HCT116 (cell line): Measurements from ENCODE around the gene PPP1R11.

Experiments
- MAX ChIP-seq: IDR thresholded peaks from 2 replicates; pipeline ENCODE4 v1.6.1; 2012
- POLR2A ChIP-seq: IDR thresholded peaks from 2 replicates; pipeline ENCODE4 v1.7.0; 2011; ENCODE audit warnings: borderline replicate concordance; ENCODE audit not compliant: insufficient read depth, insufficient read length; ENCODE audit errors: extremely low read depth
- POLR2AphosphoS5 ChIP-seq: IDR thresholded peaks from 2 replicates; pipeline ENCODE4 v1.6.1; 2011; ENCODE audit warnings: mild to moderate bottlenecking, low read depth, low read length, moderate library complexity
- REST ChIP-seq: IDR thresholded peaks from 2 replicates; pipeline ENCODE4 v1.6.1; 2012; ENCODE audit warnings: low read depth
- SIN3A ChIP-seq: IDR thresholded peaks from 2 replicates; pipeline ENCODE4 v1.6.1; 2012; ENCODE audit warnings: low read depth
- SRF ChIP-seq: IDR thresholded peaks from 2 replicates; pipeline ENCODE4 v1.6.1; 2012; ENCODE audit warnings: low read depth
- YY1 ChIP-seq: IDR thresholded peaks from 2 replicates; pipeline ENCODE4 v1.6.1; 2011; ENCODE audit warnings: low read length, low read depth, moderate library complexity, mild to moderate bottlenecking; ENCODE audit not compliant: insufficient replicate concordance; ENCODE audit errors: extremely low read depth
- ZBTB33 ChIP-seq: IDR thresholded peaks from 2 replicates; pipeline ENCODE4 v1.6.1; 2011; ENCODE audit warnings: mild to moderate bottlenecking, low read length, moderate library complexity; ENCODE audit not compliant: insufficient replicate concordance; ENCODE audit errors: extremely low read depth
- TF ChIP-seq, protein P1 (sequence below), 3 experiments: fragments of 200-600 bp in 1 of 3; sonication (generic) in 1 of 3; IDR thresholded peaks in 2 of 3; conservative IDR thresholded peaks in 1 of 3; 2 replicates each; pipeline ENCODE4 v1.5.1; 2012 to 2017; ENCODE audit warnings: low read depth in 2 of 3, low read length in 2 of 3, antibody characterized with exemption in 1 of 3, borderline replicate concordance in 1 of 3, control low read depth in 1 of 3, mild to moderate bottlenecking in 1 of 3, mixed read lengths in 1 of 3, mixed run types in 1 of 3, moderate library complexity in 1 of 3; ENCODE audit not compliant: insufficient read depth in 1 of 3

- TF ChIP-seq, protein P1, sequence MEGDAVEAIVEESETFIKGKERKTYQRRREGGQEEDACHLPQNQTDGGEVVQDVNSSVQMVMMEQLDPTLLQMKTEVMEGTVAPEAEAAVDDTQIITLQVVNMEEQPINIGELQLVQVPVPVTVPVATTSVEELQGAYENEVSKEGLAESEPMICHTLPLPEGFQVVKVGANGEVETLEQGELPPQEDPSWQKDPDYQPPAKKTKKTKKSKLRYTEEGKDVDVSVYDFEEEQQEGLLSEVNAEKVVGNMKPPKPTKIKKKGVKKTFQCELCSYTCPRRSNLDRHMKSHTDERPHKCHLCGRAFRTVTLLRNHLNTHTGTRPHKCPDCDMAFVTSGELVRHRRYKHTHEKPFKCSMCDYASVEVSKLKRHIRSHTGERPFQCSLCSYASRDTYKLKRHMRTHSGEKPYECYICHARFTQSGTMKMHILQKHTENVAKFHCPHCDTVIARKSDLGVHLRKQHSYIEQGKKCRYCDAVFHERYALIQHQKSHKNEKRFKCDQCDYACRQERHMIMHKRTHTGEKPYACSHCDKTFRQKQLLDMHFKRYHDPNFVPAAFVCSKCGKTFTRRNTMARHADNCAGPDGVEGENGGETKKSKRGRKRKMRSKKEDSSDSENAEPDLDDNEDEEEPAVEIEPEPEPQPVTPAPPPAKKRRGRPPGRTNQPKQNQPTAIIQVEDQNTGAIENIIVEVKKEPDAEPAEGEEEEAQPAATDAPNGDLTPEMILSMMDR (IDR thresholded peaks at IDR 0.05 in 2 of 3, conservative IDR thresholded peaks at IDR 0.05 in 1 of 3; ENCODE audit: borderline replicate concordance in 1 of 3, insufficient read depth in 1 of 3, low read depth in 2 of 3, low read length in 2 of 3): no peak
- no peak for TF ChIP-seq POLR2AphosphoS5
- no peak for TF ChIP-seq REST
- TF ChIP-seq SIN3A: no peak
- no peak for TF ChIP-seq SRF
- no peak for TF ChIP-seq POLR2A
- no peak for TF ChIP-seq MAX
- TF ChIP-seq YY1: no peak
- no peak for TF ChIP-seq ZBTB33
Measured at GRCh38 chr6:30062471-30063178, 4.4 kb upstream of the PPP1R11 start.
